HepG2 (cell line): ENCODE results near the gene GALK2. TPM values are rescaled to one million over a fixed set of nuclear protein-coding genes. Genes with fewer than 3 reads are reported as not detected.

Source experiments
- ATAC-seq: fragments of 200-7000 bp; cut with Tn5 transposase; 3 replicates; pipeline ENCODE4 v1.9.1; 2020; ENCODE audit warnings: mild to moderate bottlenecking, moderate library complexity
- BruUV-seq: library from RNA; stranded (reverse); fragments of 400-500 nt; replicated peaks from 2 replicates; lab custom pipeline; 2021; lab: Mats Ljungman, UMichigan
- CTCF ChIA-PET: fragments of 300-600 bp; formaldehyde crosslinking; extraction: SDS; loops from one replicate; lab custom pipeline; 2021; ENCODE audit warnings: low total read pairs, inconsistent platforms, low intra/inter-chr PET ratio; lab: Yijun Ruan, JAX
- POLR2A ChIA-PET: fragments of 350-600 bp; sonication (Branson Sonifier 250); formaldehyde crosslinking; loops from one replicate; lab custom pipeline; 2020; ENCODE audit warnings: antibody characterized with exemption, inconsistent platforms; lab: Yijun Ruan, JAX
- DNase-seq: peaks from one replicate; pipeline ENCODE4 v3.0.0-alpha.2; 2015; ENCODE audit warnings: low spot score
- FAIRE-seq: peaks from 3 replicates; lab custom pipeline; 2011; peaks lifted over from hg19 to GRCh38; lab: Jason Lieb, UNC
- H2AFZ ChIP-seq: one replicate; pipeline ENCODE4 v1.6.1; 2011; ENCODE audit warnings: low read length, inconsistent platforms
- H3K27ac ChIP-seq: fragments of 300-600 bp; 3 replicates; pipeline ENCODE4 v1.8.0; 2011; ENCODE audit warnings: mixed run types, mild to moderate bottlenecking, mixed read lengths, low read length, inconsistent platforms; ENCODE audit not compliant: insufficient read depth; ENCODE audit errors: extremely low read length
- H3K27me3 ChIP-seq, 2 experiments: fragments of 200-600 bp in 1 of 2; 2 replicates in 1 of 2; 3 replicates in 1 of 2; pipeline versions ENCODE4 v1.6.0 to v1.8.0; 2011; ENCODE audit warnings: low read length in 2 of 2, mild to moderate bottlenecking in 2 of 2, moderate library complexity in 2 of 2, inconsistent platforms in 1 of 2; ENCODE audit not compliant: insufficient read depth in 2 of 2, control insufficient read depth in 1 of 2
- H3K36me3 ChIP-seq, 2 experiments: fragments of 200-600 bp in 1 of 2; replicated peaks in 1 of 2; 2 replicates in 1 of 2; 3 replicates in 1 of 2; pipeline versions ENCODE4 v1.5.1 to v1.8.0; 2011; ENCODE audit warnings: low read length in 2 of 2, inconsistent platforms in 1 of 2; ENCODE audit not compliant: insufficient read depth in 2 of 2, control insufficient read depth in 1 of 2
- H3K4me1 ChIP-seq: 2 replicates; pipeline ENCODE4 v1.5.1; 2012; ENCODE audit warnings: low read length, inconsistent platforms; ENCODE audit not compliant: insufficient read depth
- H3K4me2 ChIP-seq: 2 replicates; pipeline ENCODE4 v1.6.0; 2011; ENCODE audit warnings: low read depth, low read length, inconsistent platforms
- H3K4me3 ChIP-seq, 3 experiments: fragments of 200-600 bp in 1 of 3; sonication (generic), shearing (Covaris generic) in 1 of 3; replicated peaks in 1 of 3; 2 replicates each; pipeline ENCODE4 v1.5.1; 2011 to 2016; ENCODE audit warnings: low read length in 3 of 3, inconsistent platforms in 2 of 3, low read depth in 2 of 3, mild to moderate bottlenecking in 2 of 3, control low read depth in 1 of 3, mixed read lengths in 1 of 3; ENCODE audit not compliant: insufficient read depth in 1 of 3
- H3K79me2 ChIP-seq: one replicate; pipeline ENCODE4 v1.6.1; 2011; ENCODE audit warnings: low read length, inconsistent platforms; ENCODE audit not compliant: insufficient read depth
- H3K9ac ChIP-seq: 2 replicates; pipeline ENCODE4 v1.6.0; 2011; ENCODE audit warnings: mild to moderate bottlenecking, low read depth, low read length, inconsistent platforms; ENCODE audit not compliant: insufficient read depth
- H3K9me3 ChIP-seq: 2 replicates; pipeline ENCODE4 v1.5.1; 2012; ENCODE audit warnings: mild to moderate bottlenecking, low read length
- H4K20me1 ChIP-seq: 2 replicates; pipeline ENCODE4 v1.6.0; 2011; ENCODE audit warnings: inconsistent platforms, mild to moderate bottlenecking, low read length, moderate library complexity; ENCODE audit not compliant: insufficient read depth
- AGO2 ChIP-seq: fragments of 200-400 bp; formaldehyde crosslinking; optimal IDR thresholded peaks from 2 replicates; pipeline ENCODE3; 2017; ENCODE audit warnings: mild to moderate bottlenecking, low read depth, low read length, moderate library complexity
- BRD4 ChIP-seq: sonication (generic); formaldehyde crosslinking; IDR thresholded peaks from 2 replicates; pipeline ENCODE4 v1.4.0; 2020; ENCODE audit warnings: missing genetic modification reagents
- CC2D1A ChIP-seq: sonication (generic); formaldehyde crosslinking; IDR thresholded peaks from 2 replicates; pipeline ENCODE4 v1.8.1; 2023; ENCODE audit warnings: mild to moderate bottlenecking, missing genetic modification reagents
- CHD2 ChIP-seq: IDR thresholded peaks from 2 replicates; pipeline ENCODE4 v1.6.1; 2011; ENCODE audit warnings: low read depth, low read length, improper control_type of control experiment
- FOXC1 ChIP-seq: sonication (generic); formaldehyde crosslinking; IDR thresholded peaks from 2 replicates; pipeline ENCODE4 v1.8.0; 2022; ENCODE audit warnings: mild to moderate bottlenecking, missing genetic modification reagents, borderline replicate concordance
- HBP1 ChIP-seq: IDR thresholded peaks from 2 replicates; pipeline ENCODE4 v1.6.1; 2016; ENCODE audit warnings: low read depth, control low read depth
- KAT8 ChIP-seq: IDR thresholded peaks from 2 replicates; pipeline ENCODE4 v1.6.1; 2016; ENCODE audit warnings: missing genetic modification reagents, missing compliant biosample characterization
- MXD1 ChIP-seq: sonication (generic); formaldehyde crosslinking; IDR thresholded peaks from 2 replicates; pipeline ENCODE4 v1.4.0; 2020; ENCODE audit warnings: mild to moderate bottlenecking, missing genetic modification reagents
- MXD4 ChIP-seq: IDR thresholded peaks from 2 replicates; pipeline ENCODE4 v1.6.1; 2016; ENCODE audit warnings: mild to moderate bottlenecking, missing biosample characterization, missing genetic modification reagents
- NFIC ChIP-seq: IDR thresholded peaks from 2 replicates; pipeline ENCODE4 v1.6.1; 2012; ENCODE audit warnings: mild to moderate bottlenecking, low read length, inconsistent platforms
- NR2C2 ChIP-seq: sonication (generic); formaldehyde crosslinking; IDR thresholded peaks from 2 replicates; pipeline ENCODE4 v1.4.0; 2020; ENCODE audit warnings: missing genetic modification reagents, mild to moderate bottlenecking, moderate library complexity, borderline replicate concordance
- PHF8 ChIP-seq: sonication (generic); formaldehyde crosslinking; IDR thresholded peaks from 2 replicates; pipeline ENCODE4 v1.5.0; 2020; ENCODE audit warnings: missing genetic modification reagents
- RAD21 ChIP-seq: fragments of 450-650 bp; formaldehyde crosslinking; IDR thresholded peaks from 2 replicates; pipeline ENCODE4 v1.5.0; 2020; ENCODE audit warnings: mild to moderate bottlenecking
- RNF2 ChIP-seq: fragments of 450-650 bp; conservative IDR thresholded peaks from 2 replicates; pipeline ENCODE4 v1.6.1; 2016; ENCODE audit warnings: low read depth
- SIN3A ChIP-seq: IDR thresholded peaks from 2 replicates; pipeline ENCODE4 v1.6.1; 2011; ENCODE audit warnings: low read depth, mild to moderate bottlenecking, control low read depth, low read length, borderline replicate concordance
- SMAD3 ChIP-seq: sonication (generic); formaldehyde crosslinking; IDR thresholded peaks from 2 replicates; pipeline ENCODE4 v1.4.0; 2020; ENCODE audit warnings: missing genetic modification reagents
- ZMAT5 ChIP-seq: sonication (generic); formaldehyde crosslinking; IDR thresholded peaks from 2 replicates; pipeline ENCODE4 v1.5.0; 2020; ENCODE audit warnings: mild to moderate bottlenecking, low read depth, missing genetic modification reagents, borderline replicate concordance
- ZNF232 ChIP-seq: sonication (generic); formaldehyde crosslinking; IDR thresholded peaks from 2 replicates; pipeline ENCODE4 v1.4.0; 2020; ENCODE audit warnings: missing genetic modification reagents, borderline replicate concordance
- ZNF33A ChIP-seq: sonication (generic); formaldehyde crosslinking; IDR thresholded peaks from 2 replicates; pipeline ENCODE4 v1.5.1; 2020; ENCODE audit warnings: missing genetic modification reagents, mild to moderate bottlenecking, moderate library complexity, borderline replicate concordance
- ZNF607 ChIP-seq: sonication (generic); formaldehyde crosslinking; IDR thresholded peaks from 2 replicates; pipeline ENCODE4 v1.5.1; 2020; ENCODE audit warnings: missing genetic modification reagents, mild to moderate bottlenecking, borderline replicate concordance
- ZNF614 ChIP-seq: IDR thresholded peaks from 2 replicates; pipeline ENCODE4 v1.6.1; 2018; ENCODE audit warnings: missing biosample characterization, missing genetic modification reagents, inconsistent platforms, borderline replicate concordance
- ZNF660 ChIP-seq: sonication (generic); formaldehyde crosslinking; IDR thresholded peaks from 2 replicates; pipeline ENCODE4 v1.5.1; 2020; ENCODE audit warnings: mild to moderate bottlenecking, low read depth, missing genetic modification reagents, borderline replicate concordance
- ZNF724P ChIP-seq: sonication (generic); formaldehyde crosslinking; IDR thresholded peaks from 2 replicates; pipeline ENCODE4 v1.8.0; 2022; ENCODE audit warnings: missing genetic modification reagents, borderline replicate concordance
- ZSCAN21 ChIP-seq: sonication (generic); formaldehyde crosslinking; IDR thresholded peaks from 2 replicates; pipeline ENCODE4 v1.8.0; 2022; ENCODE audit warnings: mild to moderate bottlenecking, missing genetic modification reagents, moderate library complexity, borderline replicate concordance
- WGBS: methylation state at CpG from one replicate; pipeline ENCODE4 v1.1.6; 2017; ENCODE audit warnings: low lambda C conversion rate; 5-methylcytosine and 5-hydroxymethylcytosine counted together
- in situ Hi-C: cut with HindIII; loops from 2 replicates; pipeline ENCODE4 v1.10.0; 2017; ENCODE audit warnings: low pct_unique_long_range_greater_than_20kb; ENCODE audit not compliant: extremely low pct_ligation_motif_present
- intact Hi-C: fragments of 100-400 bp; cut with micrococcal nuclease; formaldehyde crosslinking; loops from one replicate; pipeline ENCODE4 v1.10.0; 2022; ENCODE audit not compliant: unreplicated experiment
- polyA plus RNA-seq, 8 experiments: library from polyadenylated mRNA; depleted of rRNA in 3 of 8; stranded (reverse) in 7 of 8; unstranded in 1 of 8; fragments of >200 nt; fragmentation: Illumina TruSeq in 4 of 8; extraction: Trizol in 4 of 8; gene quantifications; 2 replicates each; pipeline versions ENCODE4 v1.2.1 to v1.2.3, GENCODE V29; 2011 to 2016; ENCODE audit warnings: low read depth in 4 of 8, missing spikeins in 1 of 8, mixed read lengths in 1 of 8; ENCODE audit not compliant: insufficient read depth in 1 of 8
- total RNA-seq, 5 experiments: library from RNA; depleted of rRNA; stranded (reverse); fragments of >200 nt; fragmentation: Illumina TruSeq; extraction: Trizol; gene quantifications; 2 replicates each; pipeline ENCODE4 v1.2.3, GENCODE V29; 2016; ENCODE audit warnings: low read depth in 1 of 5

Gene GALK2
- total and polyA plus RNA-seq, 2 of the 13 experiments (the other 11 are each of a cell fraction or from before 2014, with no cell fraction given), result 17.6 to 32.8 TPM

GRCh38 chr15:49300856-49301255 lies 130.8 kb downstream of the GALK2 start:
- POLR2A ChIA-PET, result no interaction called here
- no peak for DNase-seq
- 95% methylated on average over 3 of the region's 3 CpGs for WGBS

GRCh38 chr15:49301562-49301961 lies 131.5 kb downstream of the GALK2 start:
- ChIA-PET CTCF (no interaction called here), POLR2A (no interaction called here)
- intact Hi-C loops (no loop called here), in situ Hi-C loops (no loop called here)
- Histone ChIP-seq H3K4me3 (no peak overlapping the region), H3K27me3 (no peaks in the 10 kb centered on the region), H3K4me1 (no peaks in the 10 kb centered on the region), H3K36me3 (peaks cover 3 to 6% of the 10 kb centered on the region in 2 experiments), H3K79me2 (no peaks in the 10 kb centered on the region), H3K9ac (no peak overlapping the region), H3K9me3 (no peaks in the 10 kb centered on the region), H3K4me2 (no peak overlapping the region), H2AFZ (no peak overlapping the region), H3K27ac (no peak overlapping the region), H4K20me1 (no peaks in the 10 kb centered on the region)
- DNase-seq, result no peak
- no peak for FAIRE-seq
- no TSS peak for BruUV-seq
- ATAC-seq, result no peak
- no peak for TF ChIP-seq ZMAT5
- no peak for TF ChIP-seq RAD21 (CRISPR knock-in tag)
- TF ChIP-seq CHD2, result no peak
- no peak for TF ChIP-seq MXD1 (CRISPR knock-in tag)
- no peak for TF ChIP-seq MXD4 (CRISPR knock-in tag)
- TF ChIP-seq ZNF33A, result no peak
- no peak for TF ChIP-seq KAT8
- no peak for TF ChIP-seq HBP1 (CRISPR knock-in tag)
- TF ChIP-seq CC2D1A (CRISPR knock-in tag), result no peak

More at GRCh38 chr15:49300856-49301255, 130.8 kb downstream of the GALK2 start:
- Histone ChIP-seq H4K20me1 (no peaks in the 10 kb centered on the region), H3K36me3 (peaks cover 3 to 6% of the 10 kb centered on the region in 2 experiments), H2AFZ (no peak overlapping the region), H3K4me3 (no peak overlapping the region), H3K9ac (no peak overlapping the region), H3K27ac (no peak overlapping the region), H3K4me1 (no peaks in the 10 kb centered on the region), H3K4me2 (no peak overlapping the region), H3K79me2 (no peaks in the 10 kb centered on the region), H3K27me3 (no peaks in the 10 kb centered on the region), H3K9me3 (no peaks in the 10 kb centered on the region)
- intact Hi-C loops, result no loop called here
- TF ChIP-seq ZNF614 (CRISPR knock-in tag) (no peak), BRD4 (no peak), NFIC (no peak), ZSCAN21 (CRISPR knock-in tag) (no peak), ZNF724P (CRISPR knock-in tag) (no peak), AGO2 (no peak), ZNF232 (no peak), PHF8 (CRISPR knock-in tag) (no peak), NR2C2 (CRISPR knock-in tag) (no peak), FOXC1 (CRISPR knock-in tag) (no peak), SIN3A (no peak), ZNF660 (CRISPR knock-in tag) (no peak), ZNF607 (no peak), SMAD3 (no peak), RNF2 (no peak)
- CTCF ChIA-PET, result no interaction called here
- in situ Hi-C loops, result no loop called here
- no TSS peak for BruUV-seq
- ATAC-seq, result no peak
- no peak for FAIRE-seq
